Ovary (tissue), 3 donors: ENCODE results near the gene USP6NL.

ENCODE experiments used
- CTCF ChIP-seq, 3 donors: fragments of 450-650 bp in 2 of 3; fragments of 200-600 bp in 1 of 3; IDR thresholded peaks; one replicate each; pipeline versions ENCODE4 v1.5.1 to v1.8.0; 2016 to 2022; ENCODE audit warnings: antibody characterized with exemption in 3 of 3, mild to moderate bottlenecking in 1 of 3
- EP300 ChIP-seq: sonication (generic); formaldehyde crosslinking; IDR thresholded peaks from one replicate; pipeline ENCODE4 v1.6.1; 2017; ENCODE audit warnings: antibody characterized with exemption
- POLR2A ChIP-seq: fragments of 450-650 bp; IDR thresholded peaks from one replicate; pipeline ENCODE4 v1.6.1; 2017; ENCODE audit warnings: antibody characterized with exemption, mild to moderate bottlenecking, moderate library complexity
- donor health status: DM: no; HTN: no; CAD: no.

- TF ChIP-seq POLR2A (no peak), CTCF (IDR thresholded peaks at IDR 0.05) (no peak), EP300 (no peak)
These were observed 43.2 kb upstream of the USP6NL start for GRCh38 chr10:11654659-11655058.
